Measurements from ENCODE around the gene MACROD2.

GRCh38 chr20:14234666-14235295 lies 239.5 kb downstream of the MACROD2 start:
- no peak for TF ChIP-seq ZNF274 (IDR thresholded peaks at IDR 0.05; ENCODE audit: low read depth, low read length)
- TF ChIP-seq SUZ12 (IDR thresholded peaks at IDR 0.05; ENCODE audit: extremely low read depth, insufficient read depth, insufficient read length), result no peak
